HG02840 (cell line): Measurements from ENCODE around the gene CAMTA1.

ENCODE experiments used
- ATAC-seq: cut with Tn5 transposase; IDR thresholded peaks from one replicate; pipeline ENCODE4 v1.9.1; 2021; ENCODE audit warnings: mild to moderate bottlenecking, moderate library complexity, moderate number of reproducible peaks; ENCODE audit not compliant: unreplicated experiment, low FRiP score

Gene CAMTA1

GRCh38 chr1:7013833-7014639, 228.8 kb downstream of the CAMTA1 start:
- no peak for ATAC-seq

- no peak for ATAC-seq
Observed at GRCh38 chr1:7014640-7014930, 229.3 kb downstream of the CAMTA1 start.

GRCh38 chr1:7015022-7015421, 229.8 kb downstream of the CAMTA1 start:
- no peak for ATAC-seq

GRCh38 chr1:7018351-7018750, 233.1 kb downstream of the CAMTA1 start:
- no peak for ATAC-seq

- ATAC-seq: no peak
Observed at GRCh38 chr1:7018826-7019225, 233.6 kb downstream of the CAMTA1 start.

GRCh38 chr1:7019510-7019909, 234.3 kb downstream of the CAMTA1 start:
- no peak for ATAC-seq

GRCh38 chr1:7022058-7022457, 236.8 kb downstream of the CAMTA1 start:
- ATAC-seq: no peak

- ATAC-seq: no peak
Observed at GRCh38 chr1:7025013-7025412, 239.8 kb downstream of the CAMTA1 start.

GRCh38 chr1:7026169-7026568, 240.9 kb downstream of the CAMTA1 start:
- no peak for ATAC-seq

- no peak for ATAC-seq
Observed at GRCh38 chr1:7032992-7033391, 247.7 kb downstream of the CAMTA1 start.

GRCh38 chr1:7036386-7036785, 251.1 kb downstream of the CAMTA1 start:
- no peak for ATAC-seq

GRCh38 chr1:7039590-7040220, 254.5 kb downstream of the CAMTA1 start:
- no peak for ATAC-seq

- no peak for ATAC-seq
Observed at GRCh38 chr1:7040969-7041695, 255.9 kb downstream of the CAMTA1 start.

GRCh38 chr1:7042322-7043190, 257.3 kb downstream of the CAMTA1 start:
- ATAC-seq: no peak

GRCh38 chr1:7043191-7043549, 257.9 kb downstream of the CAMTA1 start:
- ATAC-seq: no peak

- ATAC-seq: no peak
Observed at GRCh38 chr1:7043719-7044535, 258.7 kb downstream of the CAMTA1 start.

- ATAC-seq: no peak
Observed at GRCh38 chr1:7045897-7046296, 260.6 kb downstream of the CAMTA1 start.

- ATAC-seq: no peak
Observed at GRCh38 chr1:7046314-7046713, 261.1 kb downstream of the CAMTA1 start.

- no peak for ATAC-seq
Observed at GRCh38 chr1:7046891-7047290, 261.6 kb downstream of the CAMTA1 start.

GRCh38 chr1:7047866-7048265, 262.6 kb downstream of the CAMTA1 start:
- no peak for ATAC-seq
